Measurements from ENCODE around the gene C16orf95.

The C16orf95 gene

GRCh38 chr16:87311387-87311786, 5.8 kb downstream of the C16orf95 start:
- no peak for DNase-seq

GRCh38 chr16:87310610-87311009, 6.6 kb downstream of the C16orf95 start:
- DNase-seq, result no peak

- DNase-seq, result no peak
Measured at GRCh38 chr16:87309620-87310525, 7.3 kb downstream of the C16orf95 start.

GRCh38 chr16:87308826-87309225, 8.4 kb downstream of the C16orf95 start:
- no peak for DNase-seq

GRCh38 chr16:87306516-87306915, 10.7 kb downstream of the C16orf95 start:
- DNase-seq, result no peak

- no peak for DNase-seq
Measured at GRCh38 chr16:87305505-87306391, 11.4 kb downstream of the C16orf95 start.

GRCh38 chr16:87304951-87305350, 12.2 kb downstream of the C16orf95 start:
- DNase-seq, result no peak

GRCh38 chr16:87303962-87304521, 13.2 kb downstream of the C16orf95 start:
- no peak for DNase-seq

GRCh38 chr16:87303431-87303930, 13.7 kb downstream of the C16orf95 start:
- DNase-seq, result peak; percentile 5

- DNase-seq, result no peak
Measured at GRCh38 chr16:87298857-87299465, 18.2 kb downstream of the C16orf95 start.

- DNase-seq, result no peak
Measured at GRCh38 chr16:87297918-87298631, 19.1 kb downstream of the C16orf95 start.

GRCh38 chr16:87297407-87297806, 19.8 kb downstream of the C16orf95 start:
- DNase-seq, result no peak

GRCh38 chr16:87295661-87296531, 21.3 kb downstream of the C16orf95 start:
- DNase-seq, result no peak

- peak; percentile 39 for DNase-seq
Measured at GRCh38 chr16:87295259-87295658, 21.9 kb downstream of the C16orf95 start.

- no peak for DNase-seq
Measured at GRCh38 chr16:87293990-87294389, 23.2 kb downstream of the C16orf95 start.

GRCh38 chr16:87291944-87292343, 25.2 kb downstream of the C16orf95 start:
- DNase-seq, result no peak

- DNase-seq, result no peak
Measured at GRCh38 chr16:87288753-87289362, 28.3 kb downstream of the C16orf95 start.

- DNase-seq, result no peak
Measured at GRCh38 chr16:87286839-87287626, 30.2 kb downstream of the C16orf95 start.

- DNase-seq, result no peak
Measured at GRCh38 chr16:87284183-87284582, 33.0 kb downstream of the C16orf95 start.

Measured in kidney glomerular epithelial cell (primary cell).